Testis (tissue), 2 donors: ENCODE measurements around the gene OAS1.

Experiments used
- CTCF ChIP-seq, 3 experiments: fragments of 450-650 bp in 2 of 3; fragments of 200-600 bp in 1 of 3; sonication (generic) in 1 of 3; IDR thresholded peaks; one replicate each; pipeline ENCODE4 v1.5.1; 2016 to 2019; ENCODE audit warnings: antibody characterized with exemption in 3 of 3, mild to moderate bottlenecking in 2 of 3, moderate library complexity in 1 of 3
- POLR2A ChIP-seq: fragments of 450-650 bp; IDR thresholded peaks from one replicate; pipeline ENCODE4 v1.6.1; 2017; ENCODE audit warnings: antibody characterized with exemption, mild to moderate bottlenecking, moderate library complexity

GRCh38 chr12:112859291-112859690, 47.5 kb upstream of the OAS1 start:
- TF ChIP-seq POLR2A (no peak), CTCF (IDR thresholded peaks at IDR 0.05) (no peak)
